Panc1 (cell line): ENCODE results near the gene BARX2.

Experiments
- CTCF ChIP-seq: fragments of 450-650 bp; IDR thresholded peaks from 2 replicates; pipeline ENCODE4 v1.5.1; 2017; ENCODE audit warnings: mild to moderate bottlenecking
- POLR2AphosphoS5 ChIP-seq: IDR thresholded peaks from 2 replicates; pipeline ENCODE4 v1.6.1; 2012; ENCODE audit warnings: mild to moderate bottlenecking, low read depth, low read length, moderate library complexity
- REST ChIP-seq, 2 experiments: IDR thresholded peaks; 2 replicates each; pipeline ENCODE4 v1.6.1; 2011 to 2012; ENCODE audit warnings: low read depth in 2 of 2, control low read depth in 1 of 2, low read length in 1 of 2, mild to moderate bottlenecking in 1 of 2, moderate library complexity in 1 of 2; ENCODE audit not compliant: insufficient read depth in 1 of 2
- SIN3A ChIP-seq: IDR thresholded peaks from 2 replicates; pipeline ENCODE4 v1.6.1; 2012; ENCODE audit warnings: low read depth, mild to moderate bottlenecking, low read length, moderate library complexity, borderline replicate concordance; ENCODE audit not compliant: insufficient read depth
- TCF7L2 ChIP-seq: IDR thresholded peaks from 2 replicates; pipeline ENCODE4 v1.6.1; 2011; ENCODE audit warnings: mild to moderate bottlenecking, low read depth, low read length, inconsistent platforms

- TF ChIP-seq CTCF (no peak), POLR2AphosphoS5 (no peak), SIN3A (no peak), REST (IDR thresholded peaks at IDR 0.05; ENCODE audit: insufficient read depth in 1 of 2, low read depth in 2 of 2, low read length in 1 of 2) (no peak), TCF7L2 (no peak)
These were observed 59.2 kb downstream of the BARX2 start for GRCh38 chr11:129434641-129435498.
